ENCODE results near the gene ATP7B.

Gene ATP7B

GRCh38 chr13:51971520-51972426 lies 39.5 kb downstream of the ATP7B start:
- Histone ChIP-seq H3K79me2 (ENCODE audit: insufficient read depth, low read length) (no peaks in the 10 kb centered on the region), H3K4me3 (ENCODE audit: low read depth in 1 of 2, low read length in 2 of 2) (no peak overlapping the region), H3K4me1 (ENCODE audit: insufficient read depth, low read length) (peaks cover 10% of the 10 kb centered on the region), H2AFZ (ENCODE audit: low read depth, low read length) (no peak overlapping the region), H3K4me2 (ENCODE audit: insufficient read depth, low read length) (no peak overlapping the region), H3K36me3 (ENCODE audit: insufficient read depth, low read length) (no peaks in the 10 kb centered on the region), H3K9me3 (ENCODE audit: insufficient read depth, low read length, severe bottlenecking) (no peaks in the 10 kb centered on the region), H3K27ac (ENCODE audit: low read length) (no peak overlapping the region), H3K9ac (ENCODE audit: low read depth, low read length) (no peak overlapping the region), H3K27me3 (ENCODE audit: insufficient read depth, low read length, poor library complexity) (no peaks in the 10 kb centered on the region), H4K20me1 (ENCODE audit: insufficient read depth, low read length) (no peaks in the 10 kb centered on the region)
- DNase-seq (no peak), ATAC-seq (ENCODE audit: insufficient read depth, low read depth) (no peak)
- no peak for TF ChIP-seq CTCF (IDR thresholded peaks at IDR 0.05; ENCODE audit: borderline replicate concordance, extremely low read depth, low read length, poor library complexity, severe bottlenecking)
- TF ChIP-seq EZH2 (IDR thresholded peaks at IDR 0.05; ENCODE audit: borderline replicate concordance, low read depth, low read length, severe bottlenecking): no peak

GRCh38 chr13:51970349-51970748 lies 40.9 kb downstream of the ATP7B start:
- H3K9ac ChIP-seq (ENCODE audit: low read depth, low read length): no peak overlapping the region
- H3K79me2 ChIP-seq (ENCODE audit: insufficient read depth, low read length): no peaks in the 10 kb centered on the region
- no peak overlapping the region for H3K4me3 ChIP-seq (ENCODE audit: low read depth in 1 of 2, low read length in 2 of 2)
- H3K27ac ChIP-seq (ENCODE audit: low read length): no peak overlapping the region
- H3K36me3 ChIP-seq (ENCODE audit: insufficient read depth, low read length): no peaks in the 10 kb centered on the region
- H3K9me3 ChIP-seq (ENCODE audit: insufficient read depth, low read length, severe bottlenecking): no peaks in the 10 kb centered on the region
- DNase-seq: peak; percentile 58
- TF ChIP-seq CTCF (IDR thresholded peaks at IDR 0.05; ENCODE audit: borderline replicate concordance, extremely low read depth, low read length, poor library complexity, severe bottlenecking) (no peak), EZH2 (IDR thresholded peaks at IDR 0.05; ENCODE audit: borderline replicate concordance, low read depth, low read length, severe bottlenecking) (no peak)
- no peak overlapping the region; the same call in 1 of the 2 replicates for H3K4me2 ChIP-seq (ENCODE audit: insufficient read depth, low read length)
- no peaks in the 10 kb centered on the region for H4K20me1 ChIP-seq (ENCODE audit: insufficient read depth, low read length)
- H3K27me3 ChIP-seq (ENCODE audit: insufficient read depth, low read length, poor library complexity): peaks cover 2% of the 10 kb centered on the region
- ATAC-seq (ENCODE audit: insufficient read depth, low read depth): peak; percentile 94
- peaks cover 10% of the 10 kb centered on the region for H3K4me1 ChIP-seq (ENCODE audit: insufficient read depth, low read length)
- H2AFZ ChIP-seq (ENCODE audit: low read depth, low read length): no peak overlapping the region

DNA sequence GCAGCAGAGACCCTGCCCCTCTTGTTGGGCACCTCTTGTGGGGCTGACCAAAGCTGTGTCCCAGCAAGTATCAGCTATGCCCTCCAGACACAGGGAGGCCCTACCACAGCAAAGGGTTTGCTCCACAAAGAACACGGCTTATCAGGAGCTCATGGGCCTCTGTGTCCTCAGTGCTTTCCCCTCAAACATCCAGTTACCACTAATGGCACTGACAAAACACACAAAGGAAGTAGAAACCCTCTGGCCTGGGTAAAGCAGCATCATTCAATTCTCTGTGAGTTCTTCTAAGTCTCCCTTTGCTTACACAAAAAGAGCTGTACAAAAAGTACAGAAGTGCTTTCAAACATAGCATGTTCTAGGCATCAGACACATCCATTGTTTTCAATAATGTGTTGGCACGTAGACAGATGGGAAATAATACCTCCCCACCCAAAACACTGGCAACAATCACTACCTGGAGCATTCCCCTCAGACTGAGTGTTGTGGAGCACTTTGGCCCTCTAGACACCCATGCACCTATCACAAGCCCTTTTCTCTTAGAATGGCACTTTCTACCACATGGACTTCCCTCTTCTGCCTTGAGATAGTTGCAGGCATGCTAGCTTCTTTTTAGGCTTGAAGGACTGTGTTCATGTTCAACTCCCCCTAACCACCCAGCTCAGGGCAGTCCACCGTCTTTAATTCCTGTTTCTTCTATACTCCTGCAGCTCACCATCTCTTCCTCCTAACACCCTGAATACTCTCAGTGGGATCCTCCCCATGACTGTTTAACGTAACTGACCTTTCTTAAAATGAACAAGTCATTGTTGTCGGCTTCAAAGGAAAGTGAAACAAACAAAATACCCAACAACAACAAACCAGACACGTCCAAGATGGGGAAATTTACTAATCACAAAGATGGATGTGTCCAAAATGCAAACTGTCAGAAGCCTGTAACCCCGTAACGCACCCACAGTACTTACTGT lies 43.5 kb downstream of the ATP7B start:
- peaks cover 10% of the 10 kb centered on the region for H3K4me1 ChIP-seq (ENCODE audit: insufficient read depth, low read length)
- H3K4me3 ChIP-seq (ENCODE audit: low read depth in 1 of 2, low read length in 2 of 2): no peak overlapping the region
- TF ChIP-seq CTCF (IDR thresholded peaks at IDR 0.05; ENCODE audit: borderline replicate concordance, extremely low read depth, low read length, poor library complexity, severe bottlenecking) (no peak), EZH2 (IDR thresholded peaks at IDR 0.05; ENCODE audit: borderline replicate concordance, low read depth, low read length, severe bottlenecking) (no peak)
- no peak for DNase-seq
- no peaks in the 10 kb centered on the region for H3K9me3 ChIP-seq (ENCODE audit: insufficient read depth, low read length, severe bottlenecking)
- no peak for ATAC-seq (ENCODE audit: insufficient read depth, low read depth)
- H3K79me2 ChIP-seq (ENCODE audit: insufficient read depth, low read length): no peaks in the 10 kb centered on the region
- H3K9ac ChIP-seq (ENCODE audit: low read depth, low read length): no peak overlapping the region
- no peak overlapping the region for H2AFZ ChIP-seq (ENCODE audit: low read depth, low read length)
- no peak overlapping the region for H3K27ac ChIP-seq (ENCODE audit: low read length)
- H3K27me3 ChIP-seq (ENCODE audit: insufficient read depth, low read length, poor library complexity): peaks cover 3% of the 10 kb centered on the region
- H3K4me2 ChIP-seq (ENCODE audit: insufficient read depth, low read length): no peak overlapping the region
- no peaks in the 10 kb centered on the region for H4K20me1 ChIP-seq (ENCODE audit: insufficient read depth, low read length)
- no peaks in the 10 kb centered on the region for H3K36me3 ChIP-seq (ENCODE audit: insufficient read depth, low read length)

Data from DND-41 (cell line).